Ishikawa (cell line): Measurements from ENCODE around the gene FAM174C.

Experiments used
- CEBPB ChIP-seq: IDR thresholded peaks from 2 replicates; pipeline ENCODE4 v1.6.1; 2012
- CREB1 ChIP-seq: IDR thresholded peaks from 2 replicates; pipeline ENCODE4 v1.6.1; 2012; ENCODE audit warnings: low read depth
- EGR1 ChIP-seq: IDR thresholded peaks from 2 replicates; pipeline ENCODE4 v1.6.1; 2012
- EP300 ChIP-seq: IDR thresholded peaks from 2 replicates; pipeline ENCODE4 v1.6.1; 2012; ENCODE audit warnings: borderline replicate concordance
- RAD21 ChIP-seq: IDR thresholded peaks from 2 replicates; pipeline ENCODE4 v1.6.1; 2012; ENCODE audit warnings: low read depth
- REST ChIP-seq: IDR thresholded peaks from 2 replicates; pipeline ENCODE4 v1.6.1; 2012; ENCODE audit warnings: low read depth, mild to moderate bottlenecking
- TAF1 ChIP-seq: IDR thresholded peaks from 2 replicates; pipeline ENCODE4 v1.6.1; 2012; ENCODE audit warnings: low read depth, mild to moderate bottlenecking
- TCF12 ChIP-seq: IDR thresholded peaks from 2 replicates; pipeline ENCODE4 v1.6.1; 2012; ENCODE audit warnings: low read depth
- TEAD4 ChIP-seq: IDR thresholded peaks from 2 replicates; pipeline ENCODE4 v1.6.1; 2012
- ZBTB7A ChIP-seq: IDR thresholded peaks from 2 replicates; pipeline ENCODE4 v1.6.1; 2012; ENCODE audit warnings: low read depth
- TF ChIP-seq, protein P1 (sequence below): IDR thresholded peaks from 2 replicates; pipeline ENCODE4 v1.6.1; 2012
- TF ChIP-seq, protein P2 (sequence below): IDR thresholded peaks from 2 replicates; pipeline ENCODE4 v1.6.1; 2012

DNA sequence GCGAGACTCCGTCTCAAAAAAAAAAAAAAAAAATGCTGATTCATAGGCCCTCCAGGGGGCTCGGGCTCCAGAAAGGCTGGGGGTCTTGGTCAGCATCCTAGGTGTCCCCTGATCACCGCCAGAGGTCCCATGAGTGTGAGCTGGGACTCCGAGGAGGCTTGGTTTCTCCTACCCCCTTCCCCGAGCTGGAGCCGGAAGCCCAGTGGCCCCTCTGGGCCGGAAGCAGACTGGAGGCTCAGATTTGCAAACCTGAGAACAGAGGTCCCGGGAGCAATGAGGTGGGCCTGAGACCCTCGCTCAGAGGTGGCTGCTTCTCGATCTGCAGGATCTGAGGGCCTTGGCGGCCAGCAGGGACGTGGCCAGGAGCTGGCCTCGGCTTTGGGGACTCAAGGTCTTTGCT, 51.8 kb downstream of the FAM174C start:
- no peak for TF ChIP-seq EP300
- no peak for TF ChIP-seq CREB1
- TF ChIP-seq CEBPB = no peak
- no peak for TF ChIP-seq RAD21
- TF ChIP-seq ZBTB7A = no peak
- no peak for TF ChIP-seq TEAD4
- no peak for TF ChIP-seq REST
- TF ChIP-seq, protein P1, sequence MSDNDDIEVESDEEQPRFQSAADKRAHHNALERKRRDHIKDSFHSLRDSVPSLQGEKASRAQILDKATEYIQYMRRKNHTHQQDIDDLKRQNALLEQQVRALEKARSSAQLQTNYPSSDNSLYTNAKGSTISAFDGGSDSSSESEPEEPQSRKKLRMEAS = no peak
- TF ChIP-seq TAF1 = no peak
- no peak for TF ChIP-seq TCF12
- no peak for TF ChIP-seq EGR1
- TF ChIP-seq, protein P2, sequence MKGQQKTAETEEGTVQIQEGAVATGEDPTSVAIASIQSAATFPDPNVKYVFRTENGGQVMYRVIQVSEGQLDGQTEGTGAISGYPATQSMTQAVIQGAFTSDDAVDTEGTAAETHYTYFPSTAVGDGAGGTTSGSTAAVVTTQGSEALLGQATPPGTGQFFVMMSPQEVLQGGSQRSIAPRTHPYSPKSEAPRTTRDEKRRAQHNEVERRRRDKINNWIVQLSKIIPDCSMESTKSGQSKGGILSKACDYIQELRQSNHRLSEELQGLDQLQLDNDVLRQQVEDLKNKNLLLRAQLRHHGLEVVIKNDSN = no peak
